Testis (tissue), 2 donors: ENCODE data around the gene IDE.

ENCODE experiments used
- POLR2A ChIP-seq: fragments of 450-650 bp; IDR thresholded peaks from one replicate; pipeline ENCODE4 v1.6.1; 2017; ENCODE audit warnings: antibody characterized with exemption, mild to moderate bottlenecking, moderate library complexity
- TF ChIP-seq, protein P1 (sequence below), 3 experiments: fragments of 450-650 bp in 2 of 3; fragments of 200-600 bp in 1 of 3; sonication (generic) in 1 of 3; IDR thresholded peaks; one replicate each; pipeline ENCODE4 v1.5.1; 2016 to 2019; ENCODE audit warnings: antibody characterized with exemption in 3 of 3, mild to moderate bottlenecking in 2 of 3, moderate library complexity in 1 of 3

DNA sequence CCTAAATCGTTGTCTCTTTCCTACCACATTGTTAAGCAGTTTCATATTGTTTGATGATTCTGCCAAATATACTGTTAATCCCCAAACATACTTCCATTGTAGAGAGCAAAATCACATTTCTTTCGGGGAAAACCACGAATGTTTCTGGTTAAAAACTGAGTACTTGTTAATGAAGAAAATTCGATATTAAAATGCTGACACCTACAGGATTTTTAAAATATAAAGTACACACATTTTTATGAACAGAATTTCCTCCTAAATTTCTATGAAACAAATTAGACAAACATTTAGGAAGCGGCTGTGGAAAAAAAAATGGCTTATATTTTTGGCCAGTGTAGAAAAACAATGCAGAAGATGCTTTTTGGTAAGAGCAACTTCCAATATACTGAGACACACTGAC lies 68.8 kb downstream of the IDE start:
- TF ChIP-seq, protein P1, sequence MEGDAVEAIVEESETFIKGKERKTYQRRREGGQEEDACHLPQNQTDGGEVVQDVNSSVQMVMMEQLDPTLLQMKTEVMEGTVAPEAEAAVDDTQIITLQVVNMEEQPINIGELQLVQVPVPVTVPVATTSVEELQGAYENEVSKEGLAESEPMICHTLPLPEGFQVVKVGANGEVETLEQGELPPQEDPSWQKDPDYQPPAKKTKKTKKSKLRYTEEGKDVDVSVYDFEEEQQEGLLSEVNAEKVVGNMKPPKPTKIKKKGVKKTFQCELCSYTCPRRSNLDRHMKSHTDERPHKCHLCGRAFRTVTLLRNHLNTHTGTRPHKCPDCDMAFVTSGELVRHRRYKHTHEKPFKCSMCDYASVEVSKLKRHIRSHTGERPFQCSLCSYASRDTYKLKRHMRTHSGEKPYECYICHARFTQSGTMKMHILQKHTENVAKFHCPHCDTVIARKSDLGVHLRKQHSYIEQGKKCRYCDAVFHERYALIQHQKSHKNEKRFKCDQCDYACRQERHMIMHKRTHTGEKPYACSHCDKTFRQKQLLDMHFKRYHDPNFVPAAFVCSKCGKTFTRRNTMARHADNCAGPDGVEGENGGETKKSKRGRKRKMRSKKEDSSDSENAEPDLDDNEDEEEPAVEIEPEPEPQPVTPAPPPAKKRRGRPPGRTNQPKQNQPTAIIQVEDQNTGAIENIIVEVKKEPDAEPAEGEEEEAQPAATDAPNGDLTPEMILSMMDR (IDR thresholded peaks at IDR 0.05): no peak
- TF ChIP-seq POLR2A: no peak
